Endothelial cell of umbilical vein (primary cell): ENCODE data around the gene CD151. TPM values are rescaled to one million over a fixed set of nuclear protein-coding genes. Genes with fewer than 3 reads are reported as not detected.

ENCODE experiments used
- BruUV-seq: library from RNA; stranded (reverse); fragments of 400-500 nt; replicated peaks from 2 replicates; lab custom pipeline; 2021; lab: Mats Ljungman, UMichigan
- CTCF ChIA-PET: fragments of 300-600, 350-600 bp; sonication (Branson Sonifier 250); formaldehyde crosslinking; loops from one replicate; lab custom pipeline; 2021; ENCODE audit warnings: antibody characterized with exemption, inconsistent platforms; lab: Charles Lee
- POLR2A ChIA-PET: fragments of 300-600, 350-600 bp; sonication (Branson Sonifier 250); formaldehyde crosslinking; loops from one replicate; lab custom pipeline; 2021; ENCODE audit warnings: antibody characterized with exemption, inconsistent platforms; lab: Charles Lee
- DNase-seq: peaks from one replicate; pipeline ENCODE4 v3.0.0-alpha.2; 2011; ENCODE audit warnings: low read depth, low spot score
- FAIRE-seq: peaks from 2 replicates; lab custom pipeline; 2011; peaks lifted over from hg19 to GRCh38; lab: Jason Lieb, UNC
- H2AFZ ChIP-seq: 2 replicates; pipeline ENCODE4 v1.6.0; 2012; ENCODE audit warnings: low read depth, low read length, control low read depth, inconsistent platforms
- H3K27ac ChIP-seq: 2 replicates; pipeline ENCODE4 v1.5.1; 2011; ENCODE audit warnings: low read depth, mild to moderate bottlenecking, control low read depth, low read length, moderate library complexity; ENCODE audit not compliant: insufficient read depth
- H3K27me3 ChIP-seq, 2 experiments: 2 replicates each; pipeline versions ENCODE4 v1.6.0 to v1.6.1; 2011; ENCODE audit warnings: low read length in 2 of 2, mixed read lengths in 1 of 2; ENCODE audit not compliant: control insufficient read depth in 2 of 2, insufficient read depth in 2 of 2
- H3K36me3 ChIP-seq, 2 experiments: 2 replicates in 1 of 2; 3 replicates in 1 of 2; pipeline ENCODE4 v1.5.1; 2011; ENCODE audit warnings: low read length in 2 of 2, mild to moderate bottlenecking in 1 of 2, moderate library complexity in 1 of 2; ENCODE audit not compliant: control insufficient read depth in 2 of 2, insufficient read depth in 2 of 2; ENCODE audit errors: extremely low read depth in 1 of 2
- H3K4me1 ChIP-seq: 3 replicates; pipeline ENCODE4 v1.5.1; 2011; ENCODE audit warnings: mild to moderate bottlenecking, low read length; ENCODE audit not compliant: control insufficient read depth, insufficient read depth; ENCODE audit errors: extremely low read depth
- H3K4me2 ChIP-seq: 2 replicates; pipeline ENCODE4 v1.6.1; 2011; ENCODE audit warnings: low read length, control low read depth, mixed read lengths; ENCODE audit not compliant: insufficient read depth
- H3K4me3 ChIP-seq, 3 experiments: fragments of 200-600 bp in 1 of 3; sonication (generic), shearing (Covaris generic) in 1 of 3; replicated peaks in 1 of 3; 2 replicates each; pipeline ENCODE4 v1.5.1; 2011 to 2016; ENCODE audit warnings: control low read depth in 3 of 3, low read length in 3 of 3, mild to moderate bottlenecking in 2 of 3, inconsistent platforms in 1 of 3, low read depth in 1 of 3, moderate library complexity in 1 of 3; ENCODE audit not compliant: insufficient read depth in 1 of 3
- H3K79me2 ChIP-seq: 2 replicates; pipeline ENCODE4 v1.6.0; 2012; ENCODE audit warnings: low read length, inconsistent platforms; ENCODE audit not compliant: control insufficient read depth, insufficient read depth
- H3K9ac ChIP-seq: replicated peaks from 2 replicates; pipeline ENCODE3; 2011; ENCODE audit warnings: low read length, control low read depth; ENCODE audit not compliant: insufficient read depth; ENCODE audit errors: extremely low read depth
- H3K9me1 ChIP-seq: replicated peaks from 3 replicates; pipeline ENCODE4 v1.6.0; 2011; ENCODE audit warnings: mild to moderate bottlenecking, low read length; ENCODE audit not compliant: control insufficient read depth, insufficient read depth; ENCODE audit errors: extremely low read depth
- H3K9me3 ChIP-seq: replicated peaks from 2 replicates; pipeline ENCODE4 v1.5.1; 2012; ENCODE audit warnings: low read length, inconsistent platforms; ENCODE audit not compliant: control insufficient read depth, insufficient read depth
- H4K20me1 ChIP-seq: replicated peaks from 2 replicates; pipeline ENCODE3; 2011; ENCODE audit warnings: mild to moderate bottlenecking, low read length; ENCODE audit not compliant: control insufficient read depth, insufficient read depth; ENCODE audit errors: extremely low read depth
- FOS ChIP-seq: IDR thresholded peaks from 2 replicates; pipeline ENCODE4 v1.6.1; 2011; ENCODE audit warnings: mild to moderate bottlenecking, low read length, moderate library complexity, borderline replicate concordance; ENCODE audit not compliant: insufficient read depth
- MAX ChIP-seq: IDR thresholded peaks from 2 replicates; pipeline ENCODE4 v1.6.1; 2011; ENCODE audit not compliant: insufficient read depth, insufficient read length
- MYC ChIP-seq: IDR thresholded peaks from one replicate; pipeline ENCODE4 v1.6.1; 2011; ENCODE audit warnings: mild to moderate bottlenecking, low read depth, low read length
- dilution Hi-C: fragments of 300-500 bp; cut with MboI; formaldehyde crosslinking; loops from one replicate; pipeline ENCODE4 v1.15.0; 2019; ENCODE audit warnings: low sequenced_read_pairs; ENCODE audit not compliant: extremely low pct_ligation_motif_present
- intact Hi-C: fragments of 100-400 bp; cut with micrococcal nuclease; formaldehyde crosslinking; loops from one replicate; pipeline ENCODE4 v1.10.0; 2022
- polyA plus RNA-seq, 4 experiments: library from polyadenylated mRNA; depleted of rRNA in 3 of 4; stranded (reverse) in 3 of 4; unstranded in 1 of 4; fragments of >200 nt; gene quantifications; 2 replicates each; pipeline versions ENCODE4 v1.2.1 to v1.2.3, GENCODE V29; 2011 to 2012; ENCODE audit warnings: missing spikeins in 1 of 4
- total RNA-seq: library from RNA; stranded (reverse); gene quantifications from 2 replicates; pipeline ENCODE4 v1.2.3, GENCODE V29; 2021

The CD151 gene
- total and polyA plus RNA-seq, 2 donors (not counting 3 experiments of a cell fraction or from before 2014, with no cell fraction given): 515 to 1,090 TPM

- dilution Hi-C loops (no loop called here), intact Hi-C loops (loop anchor here (2.0 kb wide), 1 partner anchor 13 kb away; no protein-coding TSS in a partner anchor)
- Histone ChIP-seq H3K9ac (peak overlapping the region; percentile 34), H3K4me3 (peak overlapping the region in 2 of 3 experiments; percentile 28 to 33), H3K4me2 (peak overlapping the region; percentile 54), H3K27ac (peak overlapping the region; percentile 39), H4K20me1 (no peaks in the 10 kb centered on the region), H3K27me3 (no peaks in the 10 kb centered on the region), H3K79me2 (peaks cover 11% of the 10 kb centered on the region), H3K9me1 (no peaks in the 10 kb centered on the region), H2AFZ (peak overlapping the region; percentile 20), H3K36me3 (peaks cover 0 to 5% of the 10 kb centered on the region in 2 experiments), H3K4me1 (peaks cover 14% of the 10 kb centered on the region), H3K9me3 (no peaks in the 10 kb centered on the region)
- TF ChIP-seq FOS: no peak
- peak; percentile 19 for TF ChIP-seq MYC
- peak; percentile 8 for TF ChIP-seq MAX
- DNase-seq (peak; percentile 53), FAIRE-seq (peak; percentile 81)
- ChIA-PET POLR2A (no interaction called here), CTCF (interaction anchor here (2.0 to 2.1 kb wide), 2 partner anchors 10 to 12 kb away, joined by 9 read pairs; no protein-coding TSS in a partner anchor)
- BruUV-seq: no TSS peak
These were observed 36.9 kb upstream of the CD151 start for GRCh38 chr11:795634-796564.
